Lung (tissue), 12 donors: ENCODE measurements around the gene SLC25A13. TPM values are rescaled to one million over a fixed set of nuclear protein-coding genes. Genes with fewer than 3 reads are reported as not detected.

Source experiments
- ATAC-seq: fragments of 200-7000 bp; cut with Tn5 transposase; one replicate; pipeline ENCODE4 v1.9.1; 2020; ENCODE audit warnings: moderate number of reproducible peaks; ENCODE audit not compliant: insufficient read depth, low FRiP score
- DNase-seq, 3 donors: peaks; one replicate each; pipeline ENCODE4 v3.0.0-alpha.2; 2013 to 2017
- H3K27ac ChIP-seq, 2 donors: one replicate each; pipeline ENCODE4 v1.5.1; 2013; ENCODE audit warnings: mild to moderate bottlenecking in 2 of 2, moderate library complexity in 2 of 2, control low read depth in 1 of 2, inconsistent platforms in 1 of 2, low read depth in 1 of 2, low read length in 1 of 2
- H3K27me3 ChIP-seq, 3 donors: one replicate each; pipeline ENCODE4 v1.5.1; 2013; ENCODE audit warnings: low read length in 2 of 3; ENCODE audit not compliant: control insufficient read depth in 3 of 3, insufficient read depth in 3 of 3
- H3K36me3 ChIP-seq, 4 donors: one replicate each; pipeline ENCODE4 v1.5.1; 2013; ENCODE audit warnings: low read length in 4 of 4, mild to moderate bottlenecking in 1 of 4, moderate library complexity in 1 of 4; ENCODE audit not compliant: control insufficient read depth in 4 of 4, insufficient read depth in 4 of 4
- H3K4me1 ChIP-seq, 5 donors: one replicate each; pipeline ENCODE4 v1.5.1; 2013; ENCODE audit warnings: low read length in 5 of 5, mild to moderate bottlenecking in 2 of 5, moderate library complexity in 1 of 5; ENCODE audit not compliant: control insufficient read depth in 5 of 5, insufficient read depth in 5 of 5
- H3K4me3 ChIP-seq: one replicate; pipeline ENCODE4 v1.5.1; 2013; ENCODE audit warnings: mild to moderate bottlenecking, control low read depth, moderate library complexity
- H3K9ac ChIP-seq, 2 donors: one replicate each; pipeline ENCODE4 v1.5.1; 2013; ENCODE audit warnings: low read length in 2 of 2, control low read depth in 1 of 2; ENCODE audit not compliant: insufficient read depth in 1 of 2
- H3K9me3 ChIP-seq, 4 donors: one replicate each; pipeline ENCODE4 v1.5.1; 2013; ENCODE audit warnings: low read length in 3 of 4, mild to moderate bottlenecking in 1 of 4, moderate library complexity in 1 of 4; ENCODE audit not compliant: control insufficient read depth in 4 of 4, insufficient read depth in 3 of 4
- CTCF ChIP-seq: IDR thresholded peaks from 2 replicates; pipeline ENCODE4 v1.5.1; 2012; ENCODE audit warnings: mild to moderate bottlenecking; ENCODE audit errors: control extremely low read depth, extremely low read depth
- WGBS, 2 donors: extraction: QIAGEN DNeasy Blood & Tissue Kit; methylation state at CpG; one replicate each; pipeline ENCODE4 v1.1.7; 2013; 5-methylcytosine and 5-hydroxymethylcytosine counted together
- polyA plus RNA-seq, 2 donors: library from polyadenylated mRNA; stranded (reverse); fragments of 200-250 nt; gene quantifications; one replicate each; pipeline ENCODE4 v1.2.1, GENCODE V29; 2013
- total RNA-seq, 2 donors: library from RNA; depleted of rRNA in 1 of 2; stranded (reverse); fragments of >200 nt in 1 of 2; gene quantifications; one replicate each; pipeline ENCODE4 v1.2.1, GENCODE V29; 2014 to 2021
- donor health status: control.
- donor health status: control.
- donor health status: Bipolar disorder and iron deficiency.
- donor health status: healthy.
- donor health status: DM: yes; HTN: yes; CAD: no.

Gene SLC25A13
- total and polyA plus RNA-seq, 4 donors = 7.8 to 40.8 (median 19.6) TPM

DNA sequence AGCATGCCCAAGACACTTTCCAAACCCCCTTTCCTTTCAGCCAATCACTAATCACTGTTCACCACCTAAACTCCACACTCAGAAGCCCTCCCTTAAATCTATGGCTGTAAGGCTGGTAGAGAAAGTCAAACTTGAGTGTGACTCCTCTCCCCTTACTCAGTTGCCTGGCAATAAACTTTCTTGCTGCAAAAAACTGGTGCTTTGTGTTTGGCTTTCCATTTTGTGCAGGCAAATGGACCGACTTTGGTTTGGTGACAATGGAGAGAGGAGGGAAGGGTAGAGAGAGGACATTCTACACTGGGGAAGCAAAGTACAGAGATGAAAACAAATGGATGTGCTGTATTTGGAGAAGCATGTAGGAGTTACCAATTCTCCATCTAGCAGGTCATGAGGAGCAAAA, 84.9 kb downstream of the SLC25A13 start:
- WGBS, 2 donors = 96 to 100% methylated on average over 1 of the region's 1 CpG
- peak overlapping the region in 1 of 2 donors; percentile 18 for H3K27ac ChIP-seq
- no peaks in the 10 kb centered on the region for H3K9me3 ChIP-seq
- H3K27me3 ChIP-seq = no peaks in the 10 kb centered on the region
- no peak overlapping the region for H3K4me3 ChIP-seq
- peaks cover 0 to 3% (median 0%) of the 10 kb centered on the region in 4 donors for H3K36me3 ChIP-seq
- ATAC-seq (no peak), DNase-seq (no peak)
- TF ChIP-seq CTCF = no peak
- H3K4me1 ChIP-seq = peaks cover 0 to 19% (median 2%) of the 10 kb centered on the region in 5 donors
- H3K9ac ChIP-seq = no peak overlapping the region

DNA sequence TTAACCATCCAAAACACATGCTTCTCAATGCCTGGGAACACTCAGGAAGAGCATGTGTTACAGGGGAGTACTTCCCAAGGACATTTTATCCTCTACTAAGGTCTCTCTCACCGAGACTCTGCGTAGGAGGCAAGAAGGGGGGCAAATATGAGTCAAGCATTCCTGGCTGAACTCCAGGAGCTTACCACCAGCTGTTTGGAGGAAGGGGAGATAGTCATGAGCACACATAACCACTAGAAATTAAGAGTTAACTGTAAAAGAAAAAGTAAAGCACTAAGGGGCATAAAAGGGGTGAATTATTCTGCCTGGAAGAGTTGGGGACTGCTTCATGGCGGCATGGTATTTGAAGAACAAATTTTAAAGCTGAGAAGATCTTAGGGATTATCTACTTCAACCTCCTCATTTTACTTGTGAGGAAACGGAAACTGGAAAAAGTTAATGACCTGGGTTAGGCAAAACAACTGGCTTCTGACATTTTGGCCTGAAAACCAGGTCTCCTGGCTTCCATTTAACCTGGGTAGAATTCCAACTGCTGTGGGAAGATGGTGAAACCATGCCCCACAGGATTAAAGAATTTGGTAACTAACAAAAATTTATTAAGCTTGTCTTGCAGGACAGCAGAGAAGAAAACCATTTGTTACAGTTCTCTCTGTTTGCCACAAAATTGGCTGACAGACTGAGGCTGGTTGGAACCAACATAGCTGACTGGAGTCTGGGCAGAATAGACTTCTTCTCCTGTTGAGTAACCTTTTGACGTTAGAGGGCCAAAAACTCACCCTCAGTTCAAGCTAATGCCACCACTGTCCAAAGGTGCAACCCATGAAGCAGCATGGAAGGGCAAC, 85.5 kb downstream of the SLC25A13 start:
- Histone ChIP-seq H3K9me3 (no peaks in the 10 kb centered on the region), H3K36me3 (peaks cover 0 to 3% (median 0%) of the 10 kb centered on the region in 4 donors), H3K27ac (peak overlapping the region in 1 of 2 donors; percentile 30), H3K4me1 (peaks cover 0 to 19% (median 2%) of the 10 kb centered on the region in 5 donors), H3K4me3 (no peak overlapping the region), H3K27me3 (no peaks in the 10 kb centered on the region), H3K9ac (no peak overlapping the region)
- DNase-seq = peak; percentile 62 to 79 (median 79)
- peak; percentile 10 for ATAC-seq
- TF ChIP-seq CTCF = no peak
- WGBS, 2 donors = 61 to 62% methylated on average over 5 of the region's 5 CpGs

- DNase-seq (no peak), ATAC-seq (no peak)
- Histone ChIP-seq H3K9me3 (no peaks in the 10 kb centered on the region), H3K9ac (no peak overlapping the region), H3K27ac (peak overlapping the region in 1 of 2 donors; percentile 56), H3K4me3 (no peak overlapping the region), H3K27me3 (no peaks in the 10 kb centered on the region), H3K4me1 (peaks cover 0 to 19% (median 2%) of the 10 kb centered on the region in 5 donors), H3K36me3 (peaks cover 0 to 5% (median 0%) of the 10 kb centered on the region in 4 donors)
- 80 to 86% methylated on average over 2 of the region's 2 CpGs for WGBS, 2 donors
- TF ChIP-seq CTCF = no peak
These were observed 86.6 kb downstream of the SLC25A13 start for GRCh38 chr7:96235281-96235680.
